NCI-H1930 (cell line): Measurements from ENCODE around the gene TMCO4.
A peak's percentile ranks its signal among the peaks of the same experiment; 100 is the strongest.
"Not testable (repeated sequence)": the region's sequence is repeated elsewhere in the genome, so short reads cannot be mapped to it uniquely, and the experiment has no call there.

Source experiments
- DNase-seq, 2 experiments: peaks; one replicate each; lab custom pipeline; 2025; lab: John Stamatoyannopoulos, UW

The TMCO4 gene

GRCh38 chr1:19799230-19800075 lies at the start of gene TMCO4:
Gene TMCO4 (minus strand): TSS chr1:19799916. CDS start chr1:19780758, 19,158 bp downstream.
- DNase-seq, result peak in 1 of 2 experiments; percentile 8

- DNase-seq, result not testable (repeated sequence)
Measured at GRCh38 chr1:19849307-19849706, 49.6 kb upstream of the TMCO4 start.

GRCh38 chr1:19847334-19847733 lies 47.6 kb upstream of the TMCO4 start:
- DNase-seq, result not testable (repeated sequence)

GRCh38 chr1:19846338-19846737 lies 46.6 kb upstream of the TMCO4 start:
- DNase-seq, result no peak

GRCh38 chr1:19845555-19845954 lies 45.8 kb upstream of the TMCO4 start:
- DNase-seq, result no peak

- no peak for DNase-seq
Measured at GRCh38 chr1:19844731-19845495, 45.2 kb upstream of the TMCO4 start.

- no peak for DNase-seq
Measured at GRCh38 chr1:19840228-19840627, 40.5 kb upstream of the TMCO4 start.

GRCh38 chr1:19837866-19838265 lies 38.1 kb upstream of the TMCO4 start:
- no peak for DNase-seq

- no peak for DNase-seq
Measured at GRCh38 chr1:19835578-19835977, 35.9 kb upstream of the TMCO4 start.

GRCh38 chr1:19831441-19831840 lies 31.7 kb upstream of the TMCO4 start:
- DNase-seq, result no peak

GRCh38 chr1:19828546-19828945 lies 28.8 kb upstream of the TMCO4 start:
- DNase-seq, result no peak

GRCh38 chr1:19825298-19825697 lies 25.6 kb upstream of the TMCO4 start:
- DNase-seq, result no peak

GRCh38 chr1:19824541-19824940 lies 24.8 kb upstream of the TMCO4 start:
- no peak for DNase-seq

- no peak for DNase-seq
Measured at GRCh38 chr1:19824036-19824435, 24.3 kb upstream of the TMCO4 start.

- no peak for DNase-seq
Measured at GRCh38 chr1:19819701-19820100, 20.0 kb upstream of the TMCO4 start.

- no peak for DNase-seq
Measured at GRCh38 chr1:19818324-19818723, 18.6 kb upstream of the TMCO4 start.

- DNase-seq, result no peak
Measured at GRCh38 chr1:19817160-19817559, 17.4 kb upstream of the TMCO4 start.

GRCh38 chr1:19816737-19817086 lies 17.0 kb upstream of the TMCO4 start:
- DNase-seq, result not testable (repeated sequence)

- no peak for DNase-seq
Measured at GRCh38 chr1:19815801-19816736, 16.4 kb upstream of the TMCO4 start.

- no peak for DNase-seq
Measured at GRCh38 chr1:19814681-19815503, 15.2 kb upstream of the TMCO4 start, which contains the start of gene RNF186. Gene RNF186 (minus strand): TSS chr1:19815283. CDS start chr1:19815101, 182 bp downstream.

- no peak for DNase-seq
Measured at GRCh38 chr1:19814244-19814661, 14.5 kb upstream of the TMCO4 start.
